ENCODE measurements around the gene NEU1.

- TF ChIP-seq CTCF (IDR thresholded peaks at IDR 0.05) (no peak), POLR2A (IDR thresholded peaks at IDR 0.05) (no peak)
These were observed 31.7 kb downstream of the NEU1 start for GRCh38 chr6:31830886-31831335.
